A673 (cell line): ENCODE measurements around the gene LDLRAP1. TPM values are rescaled to one million over a fixed set of nuclear protein-coding genes. Genes with fewer than 3 reads are reported as not detected.

Experiments
- BruUV-seq: library from RNA; stranded (reverse); fragments of 400-500 nt; replicated peaks from 2 replicates; lab custom pipeline; 2021; lab: Mats Ljungman, UMichigan
- CTCF ChIA-PET: fragments of 300-600 bp; sonication (Branson Sonifier 250); formaldehyde crosslinking; loops from one replicate; lab custom pipeline; 2022; ENCODE audit warnings: antibody characterized with exemption; lab: Charles Lee
- POLR2A ChIA-PET: fragments of 300-600 bp; sonication (Branson Sonifier 250); formaldehyde crosslinking; loops from one replicate; lab custom pipeline; 2022; ENCODE audit warnings: antibody characterized with exemption; ENCODE audit not compliant: low non-redundant PET; lab: Charles Lee
- DNase-seq: peaks from one replicate; pipeline ENCODE4 v3.0.0-alpha.2; 2015; ENCODE audit warnings: low spot score
- H3K27ac ChIP-seq: fragments of 200-600 bp; sonication (generic); 2 replicates; pipeline ENCODE4 v1.5.1; 2016; ENCODE audit warnings: mixed run types, low read depth, mild to moderate bottlenecking, mixed read lengths, antibody characterized with exemption, low read length; ENCODE audit not compliant: poor library complexity, severe bottlenecking
- H3K27me3 ChIP-seq: fragments of 200-600 bp; sonication (generic); replicated peaks from 2 replicates; pipeline ENCODE4 v1.6.1; 2017; ENCODE audit warnings: mixed run types, low read depth, mild to moderate bottlenecking, mixed read lengths, antibody characterized with exemption, low read length; ENCODE audit not compliant: insufficient read depth, poor library complexity
- H3K36me3 ChIP-seq: fragments of 200-600 bp; sonication (generic); 2 replicates; pipeline ENCODE4 v1.6.1; 2016; ENCODE audit warnings: mixed run types, mild to moderate bottlenecking, mixed read lengths, antibody characterized with exemption, low read length; ENCODE audit not compliant: insufficient read depth, poor library complexity, severe bottlenecking
- H3K4me1 ChIP-seq: fragments of 200-600 bp; sonication (generic); 2 replicates; pipeline ENCODE4 v1.6.1; 2017; ENCODE audit warnings: mixed run types, mild to moderate bottlenecking, mixed read lengths, antibody characterized with exemption, low read length; ENCODE audit not compliant: insufficient read depth, poor library complexity, severe bottlenecking
- H3K4me3 ChIP-seq: fragments of 200-600 bp; sonication (generic); 2 replicates; pipeline ENCODE4 v1.5.1; 2016; ENCODE audit warnings: low read depth, mixed run types, mild to moderate bottlenecking, mixed read lengths, low read length; ENCODE audit not compliant: poor library complexity, severe bottlenecking
- H3K9me3 ChIP-seq: fragments of 200-600 bp; sonication (generic); 2 replicates; pipeline ENCODE4 v1.6.1; 2016; ENCODE audit warnings: mixed run types, low read depth, mild to moderate bottlenecking, mixed read lengths, antibody characterized with exemption, low read length; ENCODE audit not compliant: poor library complexity, severe bottlenecking
- EZH2 ChIP-seq: fragments of 200-600 bp; sonication (generic); IDR thresholded peaks from 2 replicates; pipeline ENCODE4 v1.6.1; 2017; ENCODE audit warnings: borderline replicate concordance, low read depth, mild to moderate bottlenecking, mixed read lengths, antibody characterized with exemption, low read length; ENCODE audit not compliant: poor library complexity, severe bottlenecking
- intact Hi-C: fragments of 100-400 bp; cut with micrococcal nuclease; formaldehyde crosslinking; loops from one replicate; pipeline ENCODE4 v1.10.0; 2022; ENCODE audit not compliant: unreplicated experiment
- total RNA-seq: library from RNA; stranded (reverse); gene quantifications from 2 replicates; pipeline ENCODE4 v1.2.3, GENCODE V29; 2021
- TF ChIP-seq, protein P1 (sequence below): fragments of 300-800, 200-600 bp; sonication (generic); conservative IDR thresholded peaks from 2 replicates; pipeline ENCODE4 v1.5.1; 2017; ENCODE audit warnings: low read depth, mild to moderate bottlenecking, antibody characterized with exemption, low read length, moderate library complexity, mixed read lengths

Gene LDLRAP1
- total RNA-seq, 1 experiment from 2014 or later, result 5.5 TPM

- POLR2A ChIA-PET, result no interaction called here
- no peaks in the 10 kb centered on the region for H3K9me3 ChIP-seq
- no peak overlapping the region for H3K4me3 ChIP-seq
- CTCF ChIA-PET, result no interaction called here
- H3K27ac ChIP-seq, result no peak overlapping the region
- DNase-seq, result no peak
- peaks cover 2% of the 10 kb centered on the region for H3K4me1 ChIP-seq
- no peaks in the 10 kb centered on the region for H3K36me3 ChIP-seq
- BruUV-seq, result no TSS peak
- intact Hi-C loops, result no loop called here
- H3K27me3 ChIP-seq, result peaks cover 42% of the 10 kb centered on the region
- TF ChIP-seq, protein P1, sequence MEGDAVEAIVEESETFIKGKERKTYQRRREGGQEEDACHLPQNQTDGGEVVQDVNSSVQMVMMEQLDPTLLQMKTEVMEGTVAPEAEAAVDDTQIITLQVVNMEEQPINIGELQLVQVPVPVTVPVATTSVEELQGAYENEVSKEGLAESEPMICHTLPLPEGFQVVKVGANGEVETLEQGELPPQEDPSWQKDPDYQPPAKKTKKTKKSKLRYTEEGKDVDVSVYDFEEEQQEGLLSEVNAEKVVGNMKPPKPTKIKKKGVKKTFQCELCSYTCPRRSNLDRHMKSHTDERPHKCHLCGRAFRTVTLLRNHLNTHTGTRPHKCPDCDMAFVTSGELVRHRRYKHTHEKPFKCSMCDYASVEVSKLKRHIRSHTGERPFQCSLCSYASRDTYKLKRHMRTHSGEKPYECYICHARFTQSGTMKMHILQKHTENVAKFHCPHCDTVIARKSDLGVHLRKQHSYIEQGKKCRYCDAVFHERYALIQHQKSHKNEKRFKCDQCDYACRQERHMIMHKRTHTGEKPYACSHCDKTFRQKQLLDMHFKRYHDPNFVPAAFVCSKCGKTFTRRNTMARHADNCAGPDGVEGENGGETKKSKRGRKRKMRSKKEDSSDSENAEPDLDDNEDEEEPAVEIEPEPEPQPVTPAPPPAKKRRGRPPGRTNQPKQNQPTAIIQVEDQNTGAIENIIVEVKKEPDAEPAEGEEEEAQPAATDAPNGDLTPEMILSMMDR, result no peak
- no peak for TF ChIP-seq EZH2
Measured at GRCh38 chr1:25610822-25611630, 67.6 kb downstream of the LDLRAP1 start.

DNA sequence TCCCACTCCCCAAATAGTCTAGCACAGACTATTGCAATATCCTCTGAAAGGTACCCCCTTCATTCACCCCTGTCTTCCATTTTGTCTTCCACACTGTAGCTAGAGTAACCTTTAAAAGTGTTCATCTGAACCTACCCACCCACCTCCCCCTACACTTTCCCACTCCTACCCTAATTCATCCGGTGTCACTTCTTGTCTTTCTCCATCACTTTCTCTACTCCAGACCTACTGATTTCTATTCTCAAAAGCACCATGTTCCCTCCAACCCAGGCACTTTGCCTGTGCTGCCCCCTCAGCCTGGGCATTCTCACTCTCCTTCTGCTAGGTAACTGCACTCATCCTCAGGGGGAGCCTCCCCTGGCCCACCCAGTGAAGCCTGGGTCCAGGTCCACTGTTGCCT is 68.4 kb downstream of the LDLRAP1 start:
- Histone ChIP-seq H3K27me3 (peaks cover 40% of the 10 kb centered on the region), H3K27ac (no peak overlapping the region), H3K9me3 (no peaks in the 10 kb centered on the region), H3K4me1 (peaks cover 4% of the 10 kb centered on the region), H3K4me3 (no peak overlapping the region), H3K36me3 (no peaks in the 10 kb centered on the region)
- DNase-seq, result no peak
- ChIA-PET POLR2A (no interaction called here), CTCF (no interaction called here)
- no TSS peak for BruUV-seq
- intact Hi-C loops, result no loop called here
- TF ChIP-seq, protein P1, result no peak
- TF ChIP-seq EZH2, result no peak

- TF ChIP-seq EZH2, result no peak
- TF ChIP-seq, protein P1, result no peak
- peaks cover 40% of the 10 kb centered on the region for H3K27me3 ChIP-seq
- no peak overlapping the region for H3K27ac ChIP-seq
- intact Hi-C loops, result no loop called here
- ChIA-PET CTCF (no interaction called here), POLR2A (no interaction called here)
- DNase-seq, result no peak
- H3K36me3 ChIP-seq, result no peaks in the 10 kb centered on the region
- H3K9me3 ChIP-seq, result no peaks in the 10 kb centered on the region
- H3K4me1 ChIP-seq, result peaks cover 4% of the 10 kb centered on the region
- H3K4me3 ChIP-seq, result no peak overlapping the region
- BruUV-seq, result no TSS peak
Measured at GRCh38 chr1:25612421-25612820, 69.0 kb downstream of the LDLRAP1 start.
